Spleen (tissue), 7 donors: ENCODE results near the gene ADCY1.

ENCODE experiments used
- CTCF ChIP-seq, 11 experiments: fragments of 200-600 bp in 7 of 11; fragments of 450-650 bp in 4 of 11; sonication (generic) in 4 of 11; IDR thresholded peaks in 8 of 11; conservative IDR thresholded peaks in 3 of 11; 1 replicate in 7 of 11; 2 replicates in 4 of 11; pipeline versions ENCODE4 v1.4.0 to v1.8.0; 2016 to 2021; ENCODE audit warnings: antibody characterized with exemption in 11 of 11, inconsistent platforms in 4 of 11, mild to moderate bottlenecking in 1 of 11
- POLR2A ChIP-seq, 3 donors: fragments of 450-650 bp; IDR thresholded peaks; one replicate each; pipeline ENCODE4 v1.5.1; 2017; ENCODE audit warnings: antibody characterized with exemption in 3 of 3, mild to moderate bottlenecking in 1 of 3
- POLR2AphosphoS5 ChIP-seq, 3 donors: sonication (generic); formaldehyde crosslinking; IDR thresholded peaks; one replicate each; pipeline ENCODE4 v1.5.1; 2017; ENCODE audit warnings: antibody characterized with exemption in 3 of 3
- donor health status: DM: no; HTN: no; CAD: no; lungs with moderate emphysema.
- donor health status: DM: no; HTN: no; CAD: no.
- donor health status: DM: no; HTN: no; CAD: no.

GRCh38 chr7:45627691-45628456 is 53.7 kb downstream of the ADCY1 start:
- TF ChIP-seq CTCF (IDR thresholded peaks at IDR 0.05 in 8 of 11, conservative IDR thresholded peaks at IDR 0.05 in 3 of 11) (no peak), POLR2A (IDR thresholded peaks at IDR 0.05) (no peak), POLR2AphosphoS5 (IDR thresholded peaks at IDR 0.05) (no peak)
